Stimulated activated naive CD4-positive, alpha-beta T cell (primary cell): ENCODE results near the gene ZNF48.

Experiments used
- DNase-seq, 6 experiments: peaks; one replicate each; lab custom pipeline; 2025; lab: John Stamatoyannopoulos, UW

Gene ZNF48

DNA sequence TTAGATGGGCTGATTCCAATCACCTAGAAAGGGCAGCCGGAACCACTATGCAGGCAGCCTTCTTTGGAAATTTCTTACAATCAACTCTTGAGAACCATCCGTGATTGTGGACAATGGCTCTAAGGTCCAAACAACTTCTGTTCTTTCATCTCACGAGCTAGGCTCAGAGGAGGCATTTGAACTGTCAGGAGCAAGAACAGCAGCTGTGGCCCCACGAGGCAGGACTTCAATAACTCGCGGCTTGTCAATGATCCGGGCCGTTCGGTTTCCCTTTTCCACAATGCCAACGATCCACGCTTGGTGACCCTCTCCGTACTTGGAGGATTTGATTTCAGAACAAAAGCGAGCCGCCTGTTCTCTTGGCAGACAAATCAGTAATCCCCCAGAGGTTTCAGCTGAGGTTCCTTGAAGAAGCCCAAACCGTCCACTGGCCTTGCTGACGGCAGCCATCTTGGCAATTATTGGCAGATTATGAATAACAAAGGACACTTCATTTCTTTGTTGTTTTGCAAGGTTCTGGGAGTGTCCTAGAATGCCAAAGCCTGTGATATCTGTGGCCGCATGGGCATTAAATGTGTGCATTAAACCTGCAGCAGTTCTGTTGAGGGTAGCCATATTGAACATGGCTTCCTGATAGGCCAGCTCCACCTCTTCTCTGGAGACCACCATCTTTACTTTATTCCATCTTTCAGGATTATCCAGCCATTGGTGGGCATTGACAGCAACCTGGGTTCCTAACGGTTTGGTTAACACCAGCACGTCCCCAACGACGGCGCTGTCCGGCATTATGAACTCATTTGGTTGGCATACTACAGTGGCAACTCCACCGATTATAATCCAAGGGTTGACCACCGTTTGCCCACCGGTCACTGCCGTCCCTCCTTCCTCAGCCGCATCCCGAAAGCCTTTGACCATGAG lies 49.3 kb downstream of the ZNF48 start:
- DNase-seq, result no peak

DNA sequence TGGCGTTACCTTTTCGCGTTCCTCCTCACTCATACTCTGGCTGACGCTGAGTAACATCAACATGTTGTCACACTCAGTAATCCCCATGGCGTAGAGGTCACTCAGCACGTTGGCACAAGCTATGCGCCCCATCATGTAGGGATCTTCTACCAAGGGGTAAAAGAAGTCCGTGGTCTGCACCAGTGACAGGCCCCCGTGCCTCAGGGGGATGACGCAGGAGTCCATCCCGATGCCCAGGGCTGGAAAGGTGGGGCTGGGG lies 49.9 kb downstream of the ZNF48 start:
- no peak for DNase-seq

DNA sequence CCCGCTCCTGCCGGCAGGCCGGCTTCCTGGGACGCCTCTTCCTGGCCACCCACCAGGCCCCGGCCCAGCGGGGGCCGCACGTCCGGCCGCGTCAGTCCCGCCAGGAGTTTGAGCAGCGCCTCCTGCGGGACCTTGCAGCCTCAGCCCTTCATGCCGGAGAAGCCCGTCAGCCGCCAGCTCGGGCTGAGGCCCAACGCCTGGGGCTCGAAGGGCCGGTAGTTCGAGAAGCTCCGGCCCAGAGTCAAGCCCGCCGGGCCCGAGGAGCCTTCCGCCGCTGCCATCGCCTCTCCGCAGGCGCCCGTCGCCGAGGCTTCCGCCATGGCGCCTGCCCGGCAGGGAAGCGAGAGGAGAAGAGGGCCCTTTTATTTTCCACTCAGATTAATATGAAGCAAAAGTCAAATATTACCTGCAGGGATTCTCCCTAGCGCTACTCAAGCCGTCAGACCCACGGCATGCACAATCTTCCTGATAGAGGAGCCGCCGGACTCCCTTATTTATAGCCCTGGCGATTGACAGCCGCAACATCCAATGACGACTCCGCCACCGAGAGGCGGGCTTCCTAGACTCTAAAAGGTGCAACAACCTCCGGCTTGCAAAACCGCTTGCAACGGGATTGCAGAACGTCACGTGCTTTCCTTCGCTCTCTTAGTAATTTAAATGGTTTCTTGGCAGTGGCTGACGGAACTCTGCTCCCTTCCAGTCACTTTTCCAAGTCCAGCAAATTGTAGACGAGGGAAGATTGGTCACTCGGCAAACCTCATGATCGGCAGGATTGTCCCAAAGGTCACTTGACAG lies 50.4 kb downstream of the ZNF48 start, which contains the start of gene SEPHS2:
Gene SEPHS2, minus strand, starts transcription at position 467 of the 795 bp plus-strand sequence. Its CDS starts 147 bp downstream, at position 320.
- DNase-seq, result peak; percentile 90 to 94 (median 92)

DNA sequence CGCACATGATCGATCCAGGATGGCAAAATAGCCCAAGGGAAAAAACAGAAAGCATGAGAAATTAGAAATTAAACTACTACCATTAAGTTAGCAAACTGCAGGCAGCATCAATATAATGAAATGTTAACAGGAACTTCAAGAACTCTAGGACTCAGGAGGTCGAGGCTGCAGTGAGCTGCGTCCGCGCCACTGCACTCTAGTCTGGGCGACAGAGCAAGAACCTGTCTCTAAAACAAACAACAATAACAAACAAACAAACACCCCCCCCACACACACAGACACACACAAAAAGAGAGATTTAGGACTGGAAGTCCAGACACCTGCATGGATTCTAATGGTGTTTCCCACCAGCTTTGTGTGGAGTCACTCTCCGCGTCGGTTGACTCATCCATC lies 51.0 kb downstream of the ZNF48 start:
- no peak for DNase-seq

DNA sequence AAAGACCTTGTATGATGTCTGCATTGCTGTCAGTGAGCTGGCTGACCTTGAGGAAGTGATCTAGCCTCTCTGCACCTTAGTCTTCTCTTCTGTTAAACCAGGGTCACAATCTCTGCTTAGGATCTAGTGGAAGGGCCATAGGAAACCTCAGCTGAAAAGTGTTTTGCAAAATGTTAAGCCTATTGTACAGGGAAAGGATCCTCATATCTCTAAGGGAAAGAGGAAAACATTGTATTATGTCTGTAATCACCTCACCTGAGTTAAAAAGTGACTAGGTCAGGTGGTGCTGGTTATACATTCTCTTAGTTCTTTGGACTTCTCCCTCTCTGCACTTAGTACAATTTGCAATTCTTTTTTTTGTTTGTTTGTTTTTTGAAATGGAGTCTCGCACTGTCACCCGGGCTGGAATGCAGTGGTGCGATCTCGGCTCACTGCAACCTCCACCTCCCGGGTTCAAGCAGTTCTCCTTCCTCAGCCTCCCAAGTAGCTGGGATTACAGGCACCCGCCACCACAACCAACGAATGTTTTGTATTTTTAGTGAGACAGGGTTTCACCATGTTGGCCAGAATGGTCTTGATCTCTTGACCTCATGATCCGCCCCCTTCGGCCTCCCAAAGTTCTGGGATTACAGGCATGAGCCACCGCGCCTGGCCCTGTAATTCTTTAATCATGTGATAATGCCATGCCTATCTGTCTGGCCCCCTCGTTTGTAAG lies 52.4 kb downstream of the ZNF48 start:
- no peak for DNase-seq

DNA sequence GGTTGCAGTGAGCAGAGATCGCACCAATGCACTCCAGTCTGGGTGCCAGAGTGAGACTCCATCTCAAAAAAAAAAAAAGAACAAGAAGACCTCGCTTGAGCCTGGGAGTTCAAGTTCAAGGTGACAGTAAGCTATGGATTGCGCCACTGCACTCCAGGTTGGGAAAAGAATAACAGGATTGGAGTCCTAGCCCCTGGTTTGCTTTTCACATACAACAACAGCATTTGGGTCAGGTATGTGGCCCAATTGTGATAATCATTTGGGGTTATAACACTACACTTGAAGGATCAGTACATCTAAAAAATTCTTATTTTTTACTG lies 53.9 kb downstream of the ZNF48 start:
- DNase-seq, result no peak
